HepG2 (cell line): ENCODE results near the gene CASKIN2. TPM values are rescaled to one million over a fixed set of nuclear protein-coding genes. Genes with fewer than 3 reads are reported as not detected.

ENCODE experiments used
- ATF7-NPFF ChIP-seq: sonication (generic); formaldehyde crosslinking; IDR thresholded peaks from 2 replicates; pipeline ENCODE4 v1.8.1; 2023; ENCODE audit warnings: mild to moderate bottlenecking, low read depth, missing genetic modification reagents, moderate library complexity
- BORCS8-MEF2B ChIP-seq: sonication (generic); formaldehyde crosslinking; IDR thresholded peaks from 2 replicates; pipeline ENCODE4 v1.8.0; 2022; ENCODE audit warnings: mild to moderate bottlenecking, missing genetic modification reagents
- BRD4 ChIP-seq: sonication (generic); formaldehyde crosslinking; IDR thresholded peaks from 2 replicates; pipeline ENCODE4 v1.4.0; 2020; ENCODE audit warnings: missing genetic modification reagents
- CEBPG ChIP-seq: IDR thresholded peaks from 2 replicates; pipeline ENCODE4 v1.6.1; 2016
- FIP1L1 ChIP-seq: fragments of 200-400 bp; formaldehyde crosslinking; IDR thresholded peaks from 2 replicates; pipeline ENCODE4 v1.6.1; 2018; ENCODE audit warnings: low read depth, mild to moderate bottlenecking, low read length, moderate library complexity, borderline replicate concordance; ENCODE audit not compliant: insufficient read depth
- HNF4A ChIP-seq: sonication (generic); formaldehyde crosslinking; IDR thresholded peaks from 2 replicates; pipeline ENCODE4 v1.4.0; 2020; ENCODE audit warnings: missing genetic modification reagents
- KAT2B ChIP-seq: fragments of 150-350 bp; IDR thresholded peaks from 2 replicates; pipeline ENCODE4 v1.6.1; 2014; ENCODE audit warnings: low read depth, low read length, borderline replicate concordance
- PCBP2 ChIP-seq: fragments of 200-400 bp; formaldehyde crosslinking; optimal IDR thresholded peaks from 2 replicates; pipeline ENCODE3; 2018; ENCODE audit warnings: low read length, low read depth; ENCODE audit not compliant: poor library complexity, severe bottlenecking
- PHF8 ChIP-seq: sonication (generic); formaldehyde crosslinking; IDR thresholded peaks from 2 replicates; pipeline ENCODE4 v1.5.0; 2020; ENCODE audit warnings: missing genetic modification reagents
- PRPF4 ChIP-seq: fragments of 200-400 bp; formaldehyde crosslinking; IDR thresholded peaks from 2 replicates; pipeline ENCODE4 v1.6.1; 2016; ENCODE audit warnings: low read length, low read depth; ENCODE audit not compliant: poor library complexity, severe bottlenecking
- TERF1 ChIP-seq: sonication (generic); formaldehyde crosslinking; IDR thresholded peaks from 2 replicates; pipeline ENCODE4 v1.8.0; 2022; ENCODE audit warnings: mild to moderate bottlenecking, missing genetic modification reagents, moderate library complexity
- ZFP36 ChIP-seq: fragments of 150-350 bp; IDR thresholded peaks from 2 replicates; pipeline ENCODE4 v1.6.1; 2018; ENCODE audit warnings: borderline replicate concordance, low read length, low read depth; ENCODE audit not compliant: partially characterized antibody
- ZHX1 ChIP-seq: sonication (generic); formaldehyde crosslinking; IDR thresholded peaks from 2 replicates; pipeline ENCODE4 v1.8.1; 2022; ENCODE audit warnings: low read depth, mild to moderate bottlenecking, missing genetic modification reagents
- ZNF10 ChIP-seq: sonication (generic); formaldehyde crosslinking; IDR thresholded peaks from 2 replicates; pipeline ENCODE4 v1.4.0; 2020; ENCODE audit warnings: mild to moderate bottlenecking, low read depth, missing genetic modification reagents, borderline replicate concordance
- ZNF232 ChIP-seq: sonication (generic); formaldehyde crosslinking; IDR thresholded peaks from 2 replicates; pipeline ENCODE4 v1.4.0; 2020; ENCODE audit warnings: missing genetic modification reagents, borderline replicate concordance
- ZNF609 ChIP-seq: sonication (generic); formaldehyde crosslinking; IDR thresholded peaks from 2 replicates; pipeline ENCODE4 v1.4.0; 2020; ENCODE audit warnings: mild to moderate bottlenecking, missing genetic modification reagents, borderline replicate concordance
- ZNF790 ChIP-seq: sonication (generic); formaldehyde crosslinking; IDR thresholded peaks from 2 replicates; pipeline ENCODE4 v1.8.0; 2022; ENCODE audit warnings: missing genetic modification reagents, mild to moderate bottlenecking, borderline replicate concordance
- polyA plus RNA-seq, 8 experiments: library from polyadenylated mRNA; depleted of rRNA in 3 of 8; stranded (reverse) in 7 of 8; unstranded in 1 of 8; fragments of >200 nt; fragmentation: Illumina TruSeq in 4 of 8; extraction: Trizol in 4 of 8; gene quantifications; 2 replicates each; pipeline versions ENCODE4 v1.2.1 to v1.2.3, GENCODE V29; 2011 to 2016; ENCODE audit warnings: low read depth in 4 of 8, missing spikeins in 1 of 8, mixed read lengths in 1 of 8; ENCODE audit not compliant: insufficient read depth in 1 of 8
- total RNA-seq, 5 experiments: library from RNA; depleted of rRNA; stranded (reverse); fragments of >200 nt; fragmentation: Illumina TruSeq; extraction: Trizol; gene quantifications; 2 replicates each; pipeline ENCODE4 v1.2.3, GENCODE V29; 2016; ENCODE audit warnings: low read depth in 1 of 5
- TF ChIP-seq, protein P1 (sequence below): fragments of 450-650 bp; IDR thresholded peaks from 2 replicates; pipeline ENCODE4 v1.6.1; 2016

CASKIN2 gene
- total and polyA plus RNA-seq, 2 of the 13 experiments (the other 11 are each of a cell fraction or from before 2014, with no cell fraction given) = 5.2 to 7.8 TPM

DNA sequence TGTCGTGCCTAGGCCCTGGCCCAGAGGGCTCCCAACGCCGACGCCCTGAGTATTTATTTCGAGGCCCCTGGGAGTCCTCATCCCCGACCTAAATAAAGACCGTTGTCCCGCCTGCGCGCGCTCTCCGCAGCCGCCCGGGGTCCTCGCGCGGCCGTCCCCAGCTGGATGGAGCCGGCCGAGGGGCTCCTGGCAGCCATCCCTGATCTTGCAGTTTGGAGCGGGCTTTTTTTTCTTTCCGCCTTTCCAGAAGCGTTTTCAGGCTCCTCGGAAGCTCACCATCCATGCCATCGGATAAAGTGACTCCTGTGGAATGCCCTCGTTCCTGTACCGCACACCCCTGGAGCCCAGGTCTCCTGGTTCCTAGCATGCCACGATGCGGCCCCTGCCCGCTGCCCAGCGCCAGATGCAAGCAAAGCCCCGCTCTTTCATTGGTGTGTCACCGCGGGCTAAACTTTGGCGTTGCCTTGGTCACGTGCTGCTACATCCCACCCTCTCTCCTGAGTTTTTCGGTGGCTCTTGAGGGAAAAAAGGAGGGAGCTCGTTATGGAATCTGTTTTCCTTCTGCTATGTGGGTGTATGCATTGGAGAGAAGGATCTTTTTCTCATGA, 58.2 kb downstream of the CASKIN2 start (continued):
- TF ChIP-seq ZNF790 (CRISPR knock-in tag) (no peak), TERF1 (no peak), HNF4A (no peak), ZHX1 (CRISPR knock-in tag) (no peak), BRD4 (CRISPR knock-in tag) (no peak), ATF7-NPFF (peak; percentile 53; the same call in 1 of the 2 replicates), KAT2B (no peak), ZNF609 (CRISPR knock-in tag) (0 out of 2 replicates have a peak, but pooled peaks have one; percentile 13), ZNF10 (no peak), CEBPG (CRISPR knock-in tag) (no peak; the same call in 1 of the 2 replicates), PCBP2 (no peak), PRPF4 (no peak), PHF8 (CRISPR knock-in tag) (0 out of 2 replicates have a peak, but pooled peaks have one; percentile 18), ZFP36 (no peak), FIP1L1 (no peak), BORCS8-MEF2B (CRISPR knock-in tag) (no peak), ZNF232 (CRISPR knock-in tag) (no peak)
- TF ChIP-seq, protein P1, sequence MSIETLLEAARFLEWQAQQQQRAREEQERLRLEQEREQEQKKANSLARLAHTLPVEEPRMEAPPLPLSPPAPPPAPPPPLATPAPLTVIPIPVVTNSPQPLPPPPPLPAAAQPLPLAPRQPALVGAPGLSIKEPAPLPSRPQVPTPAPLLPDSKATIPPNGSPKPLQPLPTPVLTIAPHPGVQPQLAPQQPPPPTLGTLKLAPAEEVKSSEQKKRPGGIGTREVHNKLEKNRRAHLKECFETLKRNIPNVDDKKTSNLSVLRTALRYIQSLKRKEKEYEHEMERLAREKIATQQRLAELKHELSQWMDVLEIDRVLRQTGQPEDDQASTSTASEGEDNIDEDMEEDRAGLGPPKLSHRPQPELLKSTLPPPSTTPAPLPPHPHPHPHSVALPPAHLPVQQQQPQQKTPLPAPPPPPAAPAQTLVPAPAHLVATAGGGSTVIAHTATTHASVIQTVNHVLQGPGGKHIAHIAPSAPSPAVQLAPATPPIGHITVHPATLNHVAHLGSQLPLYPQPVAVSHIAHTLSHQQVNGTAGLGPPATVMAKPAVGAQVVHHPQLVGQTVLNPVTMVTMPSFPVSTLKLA = no peak
